GM18861 (cell line): ENCODE data around the gene CRISP2.
"Not testable (repeated sequence)": the region's sequence is repeated elsewhere in the genome, so short reads cannot be mapped to it uniquely, and the experiment has no call there.

Experiments
- ATAC-seq: cut with Tn5 transposase; IDR thresholded peaks from one replicate; pipeline ENCODE4 v1.9.1; 2021; ENCODE audit not compliant: unreplicated experiment

CRISP2 gene, protein sequence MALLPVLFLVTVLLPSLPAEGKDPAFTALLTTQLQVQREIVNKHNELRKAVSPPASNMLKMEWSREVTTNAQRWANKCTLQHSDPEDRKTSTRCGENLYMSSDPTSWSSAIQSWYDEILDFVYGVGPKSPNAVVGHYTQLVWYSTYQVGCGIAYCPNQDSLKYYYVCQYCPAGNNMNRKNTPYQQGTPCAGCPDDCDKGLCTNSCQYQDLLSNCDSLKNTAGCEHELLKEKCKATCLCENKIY

DNA sequence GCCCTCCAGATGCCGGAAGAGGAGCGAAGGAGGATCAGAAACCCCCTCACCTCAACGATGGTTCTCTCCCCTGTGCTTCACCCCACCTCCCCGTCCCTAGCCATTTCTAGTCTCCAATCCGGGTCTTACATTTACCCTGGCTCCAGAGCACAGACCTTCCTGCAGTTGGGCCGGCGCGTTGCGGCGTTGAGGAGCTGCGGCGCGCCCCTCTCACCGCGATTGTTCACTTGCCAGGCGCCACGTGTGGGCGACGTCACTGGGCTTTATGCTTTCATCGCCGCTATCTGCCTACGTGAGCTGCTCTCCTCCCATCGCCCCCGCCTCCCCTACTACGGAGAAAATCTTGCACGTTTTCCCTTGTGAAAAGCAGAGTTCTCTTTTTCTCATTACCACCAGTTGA, at the start of gene CRISP2:
TSS of gene CRISP2 (minus strand) at position 198 of the 400 bp plus-strand sequence. CDS start 4,347 bp downstream, outside the sequence.
- no peak for ATAC-seq

DNA sequence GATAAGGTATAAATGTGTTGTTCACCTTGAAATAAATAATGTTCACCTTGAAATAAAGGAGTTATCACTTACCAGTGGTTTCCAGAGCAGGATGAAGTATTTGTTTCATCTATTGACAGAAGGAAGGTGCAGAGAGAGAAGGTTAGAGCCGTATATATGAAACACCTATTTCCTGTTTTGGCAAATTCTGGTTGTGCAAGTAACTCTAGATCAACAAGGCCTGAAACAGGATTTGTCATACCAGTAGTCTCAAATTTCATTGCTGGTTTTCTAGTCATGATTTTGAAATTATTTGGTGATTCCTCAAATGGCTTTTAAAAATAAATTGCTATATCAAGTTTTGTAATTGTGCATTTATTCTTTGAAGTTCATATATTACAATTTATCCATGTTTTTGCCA, 30.9 kb upstream of the CRISP2 start, which contains the start of gene CRISP3:
TSS of gene CRISP3 (minus strand) at position 130 of the 400 bp plus-strand sequence. CDS start at position 109, 21 bp downstream.
- ATAC-seq, result peak; percentile 54

DNA sequence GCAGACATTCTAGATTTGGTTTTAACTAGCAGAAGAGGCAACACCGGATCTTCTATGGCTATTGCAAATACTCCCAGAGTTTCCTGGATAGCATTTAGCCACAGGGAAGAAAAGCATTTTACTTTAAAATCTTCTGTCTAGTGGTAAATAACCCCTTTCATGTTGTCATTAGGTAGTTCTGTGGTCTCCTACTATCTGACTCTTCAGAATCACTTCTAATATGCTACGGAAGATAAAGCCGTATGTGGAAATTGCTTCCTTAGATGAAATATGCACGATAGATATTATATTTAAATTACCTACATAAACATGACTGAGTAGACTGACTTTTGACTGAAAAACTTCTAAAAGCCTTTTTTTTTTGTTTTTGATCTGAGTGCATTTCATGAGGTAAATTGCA, 30.1 kb upstream of the CRISP2 start:
- ATAC-seq, result no peak

DNA sequence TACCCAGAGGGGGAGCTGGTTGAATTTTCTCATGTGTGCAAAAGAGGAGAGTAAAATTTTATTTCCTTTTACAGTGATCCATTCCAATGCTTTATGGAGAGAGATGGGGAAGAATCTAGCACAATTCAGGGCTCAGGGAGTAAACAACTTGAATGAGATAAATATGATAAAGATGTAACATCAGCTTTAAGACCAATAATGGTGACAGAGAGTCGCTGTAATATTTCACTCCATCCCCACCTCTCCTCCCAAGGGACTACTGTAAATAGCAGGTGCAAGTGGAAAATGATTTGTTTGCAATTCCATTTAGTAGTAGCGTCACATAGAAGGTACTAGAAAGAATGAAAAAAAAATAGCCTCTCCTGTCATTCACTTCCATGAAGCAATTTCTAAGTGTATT, 26.1 kb upstream of the CRISP2 start:
- no peak for ATAC-seq

DNA sequence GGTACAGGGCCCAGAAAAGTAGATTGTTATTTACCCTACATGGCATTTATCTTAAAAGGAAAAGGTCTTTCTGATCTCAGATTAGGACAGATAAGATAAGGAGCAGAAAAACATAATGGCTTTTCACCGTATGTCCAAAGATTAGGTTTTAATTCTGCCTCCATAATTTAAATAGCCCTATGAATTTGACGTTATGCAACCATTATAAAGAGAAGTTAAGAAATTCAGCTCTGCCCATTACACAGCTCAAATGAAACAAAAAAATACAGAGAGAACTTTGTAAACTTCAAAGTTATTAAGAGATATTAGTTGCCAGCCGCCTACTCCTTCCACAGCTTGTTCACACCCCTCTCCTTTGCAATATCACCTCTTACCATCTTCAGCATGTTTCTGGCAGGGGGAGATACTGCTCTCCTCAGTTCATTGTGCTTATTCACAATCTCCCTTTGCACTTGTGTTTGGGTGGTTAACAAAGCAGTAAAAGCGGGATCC, 22.7 kb upstream of the CRISP2 start:
- ATAC-seq, result no peak

DNA sequence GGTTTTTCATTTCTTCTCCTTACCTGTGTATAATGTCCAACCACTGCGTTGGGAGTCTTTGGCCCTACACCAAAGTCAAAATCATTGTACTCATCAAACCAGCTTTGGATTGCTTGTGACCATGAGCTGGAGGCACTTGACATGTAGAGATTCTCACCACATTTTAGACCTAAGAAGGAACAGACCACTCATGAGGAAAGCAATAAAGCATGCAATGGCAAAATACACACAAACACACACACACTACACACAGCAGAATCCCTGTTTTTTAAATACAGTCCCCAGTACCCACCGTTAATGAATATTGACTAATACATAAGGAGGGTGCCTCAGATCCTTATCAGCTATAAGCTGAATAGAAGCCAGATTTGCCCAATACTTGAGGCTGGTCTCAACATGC, 20.3 kb upstream of the CRISP2 start:
- no peak for ATAC-seq

DNA sequence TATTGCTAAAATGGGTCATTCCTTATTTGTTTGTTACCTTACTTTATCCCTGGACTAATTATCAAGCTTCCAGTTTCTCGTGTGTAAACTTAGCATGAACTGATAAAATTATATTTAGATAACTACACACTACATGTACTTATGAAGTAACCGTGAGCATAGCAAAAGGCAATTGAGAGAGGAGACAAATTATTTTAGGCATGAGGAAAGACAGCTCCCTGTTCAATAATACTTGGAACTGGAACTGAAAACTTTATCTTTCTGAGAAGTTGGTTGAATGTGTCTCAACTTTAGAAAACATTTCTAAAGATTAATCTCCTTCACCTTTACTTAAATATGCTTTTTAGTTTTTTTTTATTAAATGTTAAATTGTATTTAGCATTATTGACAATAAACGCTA, 19.4 kb upstream of the CRISP2 start:
- ATAC-seq, result no peak

DNA sequence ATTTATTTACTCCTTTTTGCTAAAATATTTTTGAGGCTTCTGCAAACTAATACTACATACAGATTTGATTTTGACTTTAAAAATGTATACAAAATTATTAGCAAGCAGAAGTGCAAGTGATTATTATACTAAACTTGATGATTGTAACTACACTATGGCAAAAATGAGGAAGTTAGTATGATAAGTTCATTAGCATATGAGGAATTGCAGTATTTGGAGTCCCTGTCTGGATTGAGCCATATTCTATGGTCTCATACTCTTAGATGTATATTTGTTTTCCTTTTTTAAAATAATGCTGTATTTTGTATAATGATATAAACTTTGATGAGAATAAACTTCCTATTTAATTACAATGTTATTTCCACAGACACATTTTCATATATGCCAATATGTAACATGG, 16.9 kb upstream of the CRISP2 start:
- no peak for ATAC-seq

DNA sequence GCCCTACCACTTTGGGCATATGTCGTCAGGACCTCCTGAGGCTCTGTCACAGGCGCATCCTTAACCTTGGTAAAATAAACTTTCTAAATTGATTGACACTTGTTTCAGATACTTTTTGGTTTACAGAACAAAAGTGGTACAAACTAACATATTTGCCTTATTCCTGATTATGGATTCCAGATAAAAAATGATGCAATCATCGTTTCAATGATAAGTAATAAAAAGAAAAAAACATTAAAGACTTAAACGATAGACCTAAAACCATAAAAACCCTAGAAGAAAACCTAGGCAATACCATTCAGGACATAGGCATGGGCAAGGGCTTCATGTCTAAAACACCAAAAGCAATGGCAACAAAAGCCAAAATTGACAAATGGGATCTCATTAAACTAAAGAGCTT, 10.6 kb upstream of the CRISP2 start:
- ATAC-seq, result not testable (repeated sequence)

DNA sequence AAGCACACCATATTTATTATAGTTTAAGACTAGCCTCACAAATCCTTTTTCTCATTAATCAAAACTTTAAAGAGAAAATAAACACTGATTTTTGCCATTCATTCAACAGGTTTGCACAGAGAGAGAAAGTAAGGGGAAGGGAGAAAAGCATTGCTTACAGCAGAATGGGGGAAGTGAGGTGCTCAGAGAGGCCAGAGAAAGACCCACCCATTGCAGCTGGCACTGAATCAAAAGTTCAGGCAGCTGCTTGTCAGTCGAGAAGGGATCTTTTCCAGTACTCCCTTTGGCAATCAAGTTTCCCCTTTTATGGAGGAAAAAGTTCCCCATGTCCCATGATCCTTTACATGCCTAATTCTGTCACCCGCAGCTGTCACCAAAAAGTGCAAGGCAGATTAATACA, 8.0 kb upstream of the CRISP2 start:
- ATAC-seq, result no peak

DNA sequence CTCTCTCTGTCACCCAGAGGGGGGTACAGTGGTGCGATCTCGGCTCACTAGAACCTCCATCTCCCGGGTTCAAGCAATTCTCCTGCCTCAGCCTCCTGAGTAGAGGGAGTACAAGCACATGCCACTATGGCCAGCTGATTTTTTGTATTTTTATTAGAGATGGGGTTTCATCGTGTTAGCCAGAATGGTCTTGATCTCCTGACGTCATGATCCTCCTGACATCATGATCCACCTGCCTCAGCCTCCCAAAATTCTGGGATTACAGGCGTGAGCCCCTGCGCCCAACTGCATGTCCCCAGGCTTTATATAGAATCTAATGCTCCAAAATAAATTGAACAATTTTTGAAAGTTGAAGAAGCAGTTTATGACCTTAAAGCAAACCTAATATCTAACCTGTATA, 7.0 kb upstream of the CRISP2 start:
- ATAC-seq, result no peak

DNA sequence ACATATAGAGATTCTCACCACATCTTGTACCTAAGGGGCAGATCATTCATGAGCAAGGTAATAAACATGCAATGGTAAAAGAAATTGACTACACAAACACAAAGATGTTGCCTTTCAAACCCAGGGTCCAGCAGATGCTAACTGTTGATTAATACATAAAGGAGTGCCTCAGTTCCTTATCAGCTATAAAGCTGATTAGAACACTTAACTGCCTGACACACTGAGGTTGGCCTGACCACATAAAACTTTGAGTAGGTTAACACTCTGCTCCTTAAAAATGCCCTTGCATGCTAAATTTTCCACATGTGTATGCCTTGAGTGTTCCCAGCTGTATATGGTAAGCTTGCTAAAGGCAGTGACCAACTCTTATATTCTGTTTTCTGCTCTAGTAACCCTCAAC, 14.9 kb downstream of the CRISP2 start:
- no peak for ATAC-seq

DNA sequence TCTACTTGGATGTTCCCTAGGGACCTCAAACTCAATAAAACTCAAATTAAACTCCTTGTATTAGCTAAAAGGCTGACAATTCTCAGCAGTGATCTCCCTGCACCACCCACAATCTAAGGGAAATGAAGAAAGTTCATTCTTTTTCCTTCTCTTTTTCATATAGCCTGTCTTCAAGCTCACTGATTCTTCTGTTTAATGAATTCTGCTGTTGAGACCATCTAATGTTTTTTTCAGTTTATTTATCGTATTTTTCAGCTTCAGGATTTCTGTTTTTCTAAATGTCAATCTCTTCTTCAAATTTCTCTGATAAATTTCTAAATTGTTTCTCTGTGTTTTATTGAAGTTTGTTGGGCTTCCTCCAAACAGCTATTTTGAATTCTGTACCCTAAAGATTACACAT, 19.8 kb downstream of the CRISP2 start:
- ATAC-seq, result no peak

DNA sequence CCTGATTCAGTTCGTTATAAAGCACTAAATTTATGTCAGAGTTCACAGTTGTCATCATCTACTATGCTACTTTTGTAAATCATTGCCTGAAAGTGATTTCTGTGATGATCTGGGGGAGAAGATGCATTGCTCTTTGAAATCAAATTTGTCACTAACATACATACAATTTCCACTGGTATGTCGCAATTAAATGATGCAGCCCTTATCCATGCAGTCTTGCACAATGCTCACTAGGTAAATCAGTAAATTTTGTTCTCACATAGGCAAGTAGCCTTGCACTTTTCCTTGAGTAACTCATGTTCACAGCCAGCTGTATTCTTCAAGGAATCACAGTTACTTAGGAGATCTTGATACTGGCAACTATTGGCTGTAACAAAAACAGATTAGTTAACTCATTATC, 20.8 kb downstream of the CRISP2 start:
- no peak for ATAC-seq

DNA sequence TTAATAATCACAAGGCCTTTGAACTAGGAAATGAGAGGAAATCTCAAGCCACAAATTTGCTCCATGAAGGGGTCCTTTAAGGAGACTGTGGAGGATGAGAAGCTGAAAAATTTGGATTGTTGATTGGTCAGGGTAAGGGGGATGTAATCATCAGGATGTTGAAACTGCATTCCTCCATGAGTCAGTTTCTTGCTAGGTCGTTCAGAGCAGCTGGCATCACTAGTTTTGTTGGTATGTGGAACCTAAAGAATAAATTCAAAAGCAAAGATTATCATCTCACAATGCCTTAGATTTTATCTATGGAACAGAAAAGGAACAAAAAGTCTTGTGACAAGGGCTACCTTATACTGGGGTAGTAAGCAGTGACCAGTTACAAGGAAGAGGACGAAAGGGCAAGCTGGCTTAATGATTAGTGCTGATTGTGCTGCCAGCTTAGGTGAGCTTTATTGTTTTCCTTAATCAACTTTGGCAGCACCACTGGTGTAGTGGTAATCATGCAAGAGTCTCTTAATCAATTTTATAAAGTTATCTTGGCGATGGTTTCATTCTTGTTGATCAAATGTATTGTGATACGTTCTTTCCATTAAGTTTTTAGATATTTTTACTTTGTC, 36.6 kb downstream of the CRISP2 start:
- ATAC-seq, result no peak

DNA sequence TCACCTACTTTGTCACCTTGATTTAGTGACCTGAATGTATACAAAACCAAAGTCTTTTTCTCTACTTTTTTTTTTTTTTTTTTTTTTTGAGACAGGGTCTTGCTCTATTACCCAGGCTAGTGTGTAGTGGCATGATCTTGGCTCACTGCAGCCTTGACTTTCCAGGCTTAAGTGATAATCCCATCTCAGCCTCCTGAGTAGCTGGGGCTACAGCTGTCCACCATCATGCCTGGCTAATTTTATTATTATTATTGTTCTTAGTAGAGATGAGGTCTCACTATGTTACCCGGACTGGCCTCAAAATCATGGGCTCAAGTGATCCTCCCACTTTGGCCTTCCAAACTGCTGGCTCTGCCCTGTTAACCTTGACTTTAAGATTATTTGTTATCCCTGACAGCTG, 37.5 kb downstream of the CRISP2 start:
- no peak for ATAC-seq

DNA sequence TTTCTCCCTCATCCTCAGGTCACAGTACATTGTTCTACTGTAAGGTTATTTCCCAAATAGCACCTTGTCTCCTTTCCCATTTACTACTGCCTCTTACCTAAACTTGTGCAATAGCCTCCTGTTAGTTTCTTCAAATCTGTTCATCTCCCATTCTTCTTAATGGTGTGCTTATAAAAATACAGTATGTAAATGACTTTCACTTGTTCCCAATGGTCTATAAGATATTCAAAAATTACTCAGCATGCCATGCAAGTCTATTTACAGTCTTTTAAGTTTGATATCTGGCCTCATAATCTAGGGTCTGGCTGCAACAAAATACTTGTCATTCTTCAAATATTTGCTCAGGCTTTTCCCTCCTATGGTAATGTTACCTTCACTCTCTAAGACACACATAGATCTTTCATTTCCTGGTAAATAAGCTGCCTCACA, 45.2 kb downstream of the CRISP2 start:
- no peak for ATAC-seq

DNA sequence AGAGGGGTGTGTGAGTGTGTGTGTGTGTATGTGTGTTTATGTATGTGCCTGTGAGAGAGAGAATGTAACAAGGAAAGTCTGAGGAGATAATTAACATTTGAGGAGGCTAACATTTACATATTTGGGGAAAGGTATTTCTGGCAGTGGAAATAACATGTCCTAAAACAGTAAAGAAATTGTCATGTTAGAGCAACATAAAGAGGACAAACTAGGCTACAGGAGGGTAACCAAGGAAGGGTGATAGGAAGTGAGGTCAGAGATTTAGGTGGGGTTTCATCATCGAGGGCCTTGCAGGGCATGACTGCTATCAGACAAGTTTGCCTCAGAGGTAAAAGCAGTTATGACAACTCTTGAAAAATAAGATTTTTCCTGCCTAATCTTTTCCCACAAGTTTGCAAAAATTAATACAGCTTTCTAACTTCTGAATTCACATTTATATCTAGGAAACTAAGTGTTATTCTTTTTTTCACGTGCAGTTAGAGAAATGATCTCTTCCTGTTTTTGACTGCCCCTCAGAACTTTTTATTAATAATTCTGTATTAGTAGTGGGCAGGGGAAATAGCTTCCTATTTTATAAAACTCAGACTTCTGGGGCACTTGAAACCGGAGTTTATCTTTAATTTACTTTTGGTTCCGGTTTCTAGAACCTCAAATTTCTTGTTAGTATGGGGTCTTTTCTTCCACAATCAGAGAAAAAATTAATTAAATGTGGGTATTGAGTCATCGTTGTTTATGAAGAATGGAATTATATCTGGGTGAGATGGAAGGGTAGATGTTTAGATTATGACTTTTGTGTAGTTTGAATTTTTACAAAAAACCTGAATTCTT, 46.2 kb downstream of the CRISP2 start:
- no peak for ATAC-seq

DNA sequence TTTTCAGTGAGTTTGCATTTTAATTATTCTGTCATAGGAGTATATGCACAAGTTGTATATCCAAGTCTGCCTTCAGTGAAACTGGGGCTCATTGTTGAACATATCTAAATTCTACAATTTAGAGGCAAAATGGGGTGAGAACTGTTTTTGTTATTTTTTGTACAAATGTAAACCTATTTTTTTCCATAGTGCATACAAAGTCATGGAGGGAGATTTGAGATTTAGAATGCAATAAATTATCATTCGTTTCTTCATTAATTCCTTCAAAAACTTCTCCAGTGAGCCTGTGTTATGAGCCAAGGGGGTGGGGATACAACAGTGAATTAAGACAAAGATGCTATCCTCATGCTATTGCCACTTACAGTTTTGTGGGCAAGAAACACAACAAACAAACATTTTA, 46.9 kb downstream of the CRISP2 start:
- no peak for ATAC-seq

DNA sequence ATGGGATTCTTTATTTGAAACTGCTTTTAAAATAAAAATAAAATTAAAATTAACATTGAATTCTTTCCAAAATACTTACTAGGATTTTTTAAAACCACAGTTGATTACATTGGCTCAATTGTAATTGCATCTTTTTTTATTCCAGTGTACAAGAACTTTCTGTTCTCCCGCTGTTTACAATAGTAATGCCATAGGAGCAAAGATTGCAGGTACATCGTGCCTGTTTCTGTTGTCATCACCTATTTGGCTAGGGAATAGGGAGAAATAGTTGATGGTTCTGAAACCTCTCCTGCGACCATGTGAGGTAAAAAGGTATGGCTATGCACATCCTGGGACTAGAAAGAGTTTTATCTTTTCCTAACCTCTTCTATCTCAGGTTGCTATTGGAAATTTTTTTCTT, 48.5 kb downstream of the CRISP2 start:
- ATAC-seq, result no peak

DNA sequence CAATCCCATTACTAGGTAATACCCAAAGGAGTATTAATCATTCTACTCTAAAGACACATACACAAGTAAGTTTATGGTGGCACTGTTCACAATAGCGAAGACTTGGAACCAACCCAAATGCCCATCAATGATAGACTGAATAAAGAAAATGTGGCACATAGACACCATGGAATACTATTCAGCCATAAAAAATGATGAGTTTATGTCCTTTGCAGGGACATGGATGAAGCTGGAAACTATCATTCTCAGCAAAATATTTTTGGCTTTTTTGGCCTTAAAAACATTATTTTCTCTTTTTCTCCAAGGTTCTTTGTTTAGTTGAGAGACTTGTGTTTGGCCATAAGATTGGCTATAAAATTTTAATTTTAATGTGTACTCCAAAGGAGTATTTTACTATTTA, 49.3 kb downstream of the CRISP2 start:
- ATAC-seq, result not testable (repeated sequence)

DNA sequence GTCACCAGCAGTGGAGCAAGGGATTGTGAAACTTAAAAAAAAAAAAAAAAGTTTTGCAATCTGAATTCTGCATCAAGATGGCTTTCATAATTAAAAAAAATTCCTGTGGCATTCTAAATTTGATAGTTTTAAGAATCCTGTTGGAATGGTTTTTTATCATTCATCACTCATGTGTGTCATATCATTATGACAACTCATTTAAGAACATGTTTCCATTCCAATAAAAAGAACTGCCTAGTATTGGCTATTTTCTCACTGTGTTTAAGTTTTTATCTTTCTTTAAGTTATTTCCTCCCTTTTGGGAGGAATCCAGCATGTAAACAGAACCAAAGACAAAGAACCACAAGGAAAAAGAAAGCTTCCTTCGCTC, 50.5 kb downstream of the CRISP2 start:
- no peak for ATAC-seq
